22Rv1 (cell line): ENCODE measurements around the gene ABI1.

Experiments
- H3K27ac ChIP-seq: fragments of 450-650 bp; 2 replicates; pipeline ENCODE4 v1.5.1; 2017
- ZFX ChIP-seq: fragments of 450-650 bp; IDR thresholded peaks from 2 replicates; pipeline ENCODE4 v1.6.1; 2017; ENCODE audit warnings: antibody characterized with exemption, borderline replicate concordance
- TF ChIP-seq, protein P1 (sequence below): fragments of 450-650 bp; IDR thresholded peaks from 2 replicates; pipeline ENCODE4 v1.5.1; 2017; ENCODE audit warnings: mild to moderate bottlenecking

The ABI1 gene

DNA sequence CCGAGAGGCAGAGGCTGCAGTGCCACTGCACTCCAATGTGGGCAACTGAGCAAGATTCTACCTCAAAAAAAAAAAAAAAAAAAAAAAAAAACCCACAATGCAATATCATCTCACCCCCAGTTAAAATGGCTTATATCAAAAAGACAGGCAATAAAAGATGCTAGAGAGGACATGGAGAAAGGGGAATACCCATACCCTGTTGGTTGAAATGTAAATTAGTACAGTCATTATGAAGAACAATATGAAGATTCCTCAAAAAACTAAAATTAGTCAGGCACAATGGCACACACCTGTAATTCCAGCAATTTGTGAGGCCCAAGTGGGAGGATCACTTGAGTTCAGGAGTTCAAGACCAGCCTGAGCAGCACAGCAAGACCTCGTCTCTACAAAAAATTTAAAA, 25.7 kb downstream of the ABI1 start:
- TF ChIP-seq, protein P1, sequence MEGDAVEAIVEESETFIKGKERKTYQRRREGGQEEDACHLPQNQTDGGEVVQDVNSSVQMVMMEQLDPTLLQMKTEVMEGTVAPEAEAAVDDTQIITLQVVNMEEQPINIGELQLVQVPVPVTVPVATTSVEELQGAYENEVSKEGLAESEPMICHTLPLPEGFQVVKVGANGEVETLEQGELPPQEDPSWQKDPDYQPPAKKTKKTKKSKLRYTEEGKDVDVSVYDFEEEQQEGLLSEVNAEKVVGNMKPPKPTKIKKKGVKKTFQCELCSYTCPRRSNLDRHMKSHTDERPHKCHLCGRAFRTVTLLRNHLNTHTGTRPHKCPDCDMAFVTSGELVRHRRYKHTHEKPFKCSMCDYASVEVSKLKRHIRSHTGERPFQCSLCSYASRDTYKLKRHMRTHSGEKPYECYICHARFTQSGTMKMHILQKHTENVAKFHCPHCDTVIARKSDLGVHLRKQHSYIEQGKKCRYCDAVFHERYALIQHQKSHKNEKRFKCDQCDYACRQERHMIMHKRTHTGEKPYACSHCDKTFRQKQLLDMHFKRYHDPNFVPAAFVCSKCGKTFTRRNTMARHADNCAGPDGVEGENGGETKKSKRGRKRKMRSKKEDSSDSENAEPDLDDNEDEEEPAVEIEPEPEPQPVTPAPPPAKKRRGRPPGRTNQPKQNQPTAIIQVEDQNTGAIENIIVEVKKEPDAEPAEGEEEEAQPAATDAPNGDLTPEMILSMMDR: no peak
- TF ChIP-seq ZFX: no peak

GRCh38 chr10:26832960-26833359, 27.8 kb downstream of the ABI1 start:
- no peak overlapping the region for H3K27ac ChIP-seq
- no peak for TF ChIP-seq ZFX
- TF ChIP-seq, protein P1: no peak

More for the DNA sequence above, 25.7 kb downstream of the ABI1 start:
- no peak overlapping the region for H3K27ac ChIP-seq

DNA sequence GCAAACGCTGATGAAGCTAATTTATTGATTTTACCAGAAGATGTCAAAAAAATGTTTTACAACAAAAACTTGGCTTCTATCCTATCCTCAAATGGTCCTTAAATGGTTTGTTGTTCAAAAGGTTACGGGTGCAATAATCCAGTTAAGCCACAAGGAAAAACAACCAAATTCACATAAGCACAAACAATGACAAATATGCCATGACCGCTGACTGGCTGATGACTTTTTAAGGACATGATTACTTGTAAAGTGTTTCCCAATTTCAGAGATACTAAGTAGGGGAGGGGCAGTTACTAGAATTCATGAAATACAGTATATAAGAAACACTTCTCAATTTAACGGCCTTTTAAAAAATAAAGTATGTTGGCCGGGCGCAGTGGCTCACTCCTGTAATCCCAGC, 28.8 kb downstream of the ABI1 start:
- no peak for TF ChIP-seq ZFX
- TF ChIP-seq, protein P1: no peak
- H3K27ac ChIP-seq: no peak overlapping the region

- no peak overlapping the region for H3K27ac ChIP-seq
- no peak for TF ChIP-seq ZFX
- TF ChIP-seq, protein P1: no peak
Measured at GRCh38 chr10:26829810-26830515, 30.8 kb downstream of the ABI1 start.

DNA sequence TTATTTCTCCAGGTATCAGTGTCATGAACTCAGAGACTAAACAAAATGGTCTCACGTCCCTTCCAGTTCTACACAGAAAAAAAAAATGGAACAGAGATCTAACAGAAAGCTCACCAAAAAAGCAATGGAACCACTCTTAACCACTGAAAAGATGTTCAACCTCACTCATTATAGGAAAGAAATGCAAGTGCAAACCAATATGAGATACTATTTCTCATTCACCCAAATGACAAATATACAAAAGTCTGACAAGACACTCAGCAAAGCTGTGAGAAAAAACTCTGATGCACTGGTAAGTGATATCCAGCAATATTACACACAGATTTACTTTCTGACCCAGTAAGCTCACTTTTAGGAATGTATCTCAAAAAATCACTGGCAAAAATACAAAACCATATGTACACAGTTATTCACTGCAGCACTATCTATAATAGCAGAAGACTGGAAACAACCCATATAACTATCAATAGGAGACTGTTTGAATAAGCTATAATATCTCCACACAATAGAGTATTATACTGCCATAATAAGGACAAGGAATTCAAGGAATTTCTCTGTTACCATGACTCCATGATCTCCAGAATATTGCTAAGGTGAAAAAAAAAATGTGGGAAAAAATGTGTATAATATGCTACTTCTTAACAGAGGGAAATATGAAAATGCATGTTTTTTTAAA, 36.6 kb downstream of the ABI1 start:
- H3K27ac ChIP-seq: no peak overlapping the region
- TF ChIP-seq ZFX: no peak
- TF ChIP-seq, protein P1: no peak

DNA sequence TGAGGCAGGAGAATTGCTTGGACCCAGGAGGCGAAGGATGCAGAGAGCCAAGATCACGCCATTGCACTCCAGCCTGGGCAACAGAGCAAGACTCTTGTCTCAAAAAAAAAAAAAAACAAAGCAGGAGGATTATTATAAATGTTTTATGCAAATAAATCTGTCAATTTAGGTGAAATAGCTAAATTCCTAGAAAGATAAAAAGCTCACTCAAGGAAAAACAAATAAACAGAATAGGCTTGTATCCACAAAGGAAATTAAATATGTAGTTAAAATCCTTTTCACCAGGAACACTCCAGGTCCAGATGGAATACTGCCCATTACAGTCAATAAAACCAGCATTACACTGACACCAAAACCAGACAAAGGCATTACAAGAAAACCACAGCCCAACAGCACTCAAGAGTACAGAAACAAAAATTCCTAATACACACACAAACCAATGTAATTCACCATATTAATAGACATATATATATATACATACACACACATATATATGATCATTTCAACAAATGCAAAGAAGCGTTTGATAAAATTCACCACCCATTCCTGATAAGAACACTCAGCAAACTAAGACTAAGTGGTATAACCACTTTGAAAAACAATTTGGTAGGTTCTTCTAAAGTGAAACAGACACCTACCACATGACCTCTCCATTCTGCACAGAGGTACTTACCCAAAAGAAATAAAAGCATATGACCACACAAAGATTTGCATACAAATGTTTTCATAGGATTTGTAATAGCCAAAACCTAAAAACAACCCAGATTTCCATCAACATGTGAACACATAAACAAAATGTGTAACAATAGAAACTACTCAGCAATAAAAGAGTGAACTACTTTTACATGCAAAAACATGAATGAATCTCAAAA, 38.8 kb downstream of the ABI1 start:
- TF ChIP-seq, protein P1: no peak
- TF ChIP-seq ZFX: no peak
- no peak overlapping the region for H3K27ac ChIP-seq
